IPS-NIHi11 (cell line): ENCODE data around the gene HIF1AN.

Experiments
- DNase-seq: peaks from one replicate; pipeline ENCODE4 v3.0.0; 2012; ENCODE audit warnings: mixed read lengths, low spot score

The HIF1AN gene

DNA sequence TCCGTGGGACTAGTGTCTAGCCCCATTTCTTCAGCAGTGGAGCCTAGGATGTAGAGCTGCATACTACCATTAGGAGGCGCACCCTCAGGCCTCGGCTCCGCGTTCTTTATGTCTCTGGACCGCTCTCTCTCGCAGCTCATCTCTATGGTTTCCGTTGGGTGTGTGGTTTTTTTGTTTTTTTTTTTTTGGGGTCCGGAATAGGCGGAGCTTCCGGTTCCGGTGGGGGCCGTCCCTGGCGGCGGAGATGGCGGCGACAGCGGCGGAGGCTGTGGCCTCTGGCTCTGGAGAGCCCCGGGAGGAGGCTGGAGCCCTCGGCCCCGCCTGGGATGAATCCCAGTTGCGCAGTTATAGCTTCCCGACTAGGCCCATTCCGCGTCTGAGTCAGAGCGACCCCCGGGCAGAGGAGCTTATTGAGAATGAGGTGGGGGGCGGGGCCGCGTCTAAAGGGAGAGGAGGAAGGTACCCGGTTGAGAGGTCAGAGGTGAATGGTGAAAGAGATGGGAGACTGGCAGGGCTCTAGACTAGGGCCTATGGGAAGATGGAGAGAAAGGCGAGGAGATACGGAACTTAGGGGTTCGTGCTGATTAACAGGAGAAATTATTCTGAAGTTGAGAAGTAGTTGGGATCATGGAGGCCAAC lies at the start of gene HIF1AN:
Gene HIF1AN (plus strand): TSS at position 229 of the 639 bp plus-strand sequence. CDS start 16 bp downstream, at position 245.
- DNase-seq, result peak; percentile 97

- no peak for DNase-seq
These were observed 48.2 kb upstream of the HIF1AN start for GRCh38 chr10:100487529-100487928.

GRCh38 chr10:100489396-100489795 lies 46.3 kb upstream of the HIF1AN start:
- no peak for DNase-seq

DNA sequence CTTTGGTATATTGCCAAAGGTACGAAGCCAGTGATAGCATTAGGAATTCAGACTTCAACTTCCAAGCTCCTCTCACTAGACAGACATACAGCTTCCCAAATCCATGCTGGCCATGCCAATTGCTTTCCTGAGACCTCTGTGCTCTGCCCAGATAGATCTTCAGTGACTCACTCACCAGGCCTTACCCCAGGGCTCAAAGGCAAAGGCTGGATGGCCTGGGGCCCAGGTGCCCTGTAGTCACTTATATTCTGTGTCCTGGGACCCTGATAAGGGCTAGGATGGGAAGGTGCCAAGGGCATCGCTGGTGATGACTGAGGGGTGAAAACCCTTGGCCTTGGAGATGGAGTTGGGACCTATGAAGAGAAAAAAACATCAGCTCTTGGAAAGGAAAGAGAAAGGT lies 45.2 kb upstream of the HIF1AN start:
- DNase-seq, result no peak

DNA sequence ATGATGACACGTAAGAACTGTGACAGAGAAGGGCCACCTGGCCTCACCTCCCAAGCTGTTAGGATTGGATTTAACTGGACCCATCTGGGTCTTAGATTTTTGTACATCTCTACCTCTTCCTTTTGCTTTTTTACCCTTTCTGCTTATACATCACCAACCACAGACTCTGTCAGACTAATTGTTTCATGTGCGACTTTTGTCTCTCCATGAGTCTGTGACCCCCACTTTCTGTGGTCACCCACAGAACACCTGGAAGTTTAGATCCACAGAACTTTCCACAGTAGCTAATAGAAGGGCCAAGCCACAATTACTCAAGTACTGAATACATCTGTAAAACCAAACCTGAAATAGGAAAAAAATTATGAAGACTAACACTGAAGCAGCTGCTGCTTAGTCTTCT lies 39.2 kb upstream of the HIF1AN start:
- DNase-seq, result no peak

- DNase-seq, result no peak
These were observed 37.7 kb upstream of the HIF1AN start for GRCh38 chr10:100498059-100498458.

DNA sequence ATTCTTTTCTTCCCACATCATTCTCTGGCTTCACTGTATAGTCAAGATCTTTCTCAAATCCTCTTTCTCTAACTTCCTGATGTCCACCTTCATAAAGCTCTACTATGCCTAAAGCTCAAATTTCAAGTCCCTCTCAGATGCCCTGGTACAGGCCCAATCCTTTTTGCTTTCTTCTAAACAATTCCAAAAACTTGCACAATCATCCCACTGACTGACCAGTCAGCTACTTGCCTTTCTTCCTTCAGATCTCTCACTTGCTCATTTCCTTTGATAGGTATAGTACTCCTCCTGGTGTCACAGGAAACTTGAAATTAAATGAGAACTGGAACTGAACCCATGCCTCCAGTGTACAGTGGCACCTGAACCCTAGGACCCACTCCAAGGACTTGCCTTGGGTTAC lies 34.3 kb upstream of the HIF1AN start:
- no peak for DNase-seq

GRCh38 chr10:100502926-100503494 lies 32.7 kb upstream of the HIF1AN start:
- no peak for DNase-seq

- no peak for DNase-seq
These were observed 31.6 kb upstream of the HIF1AN start for GRCh38 chr10:100504096-100504495.

- DNase-seq, result no peak
These were observed 30.6 kb upstream of the HIF1AN start for GRCh38 chr10:100505164-100505563.

DNA sequence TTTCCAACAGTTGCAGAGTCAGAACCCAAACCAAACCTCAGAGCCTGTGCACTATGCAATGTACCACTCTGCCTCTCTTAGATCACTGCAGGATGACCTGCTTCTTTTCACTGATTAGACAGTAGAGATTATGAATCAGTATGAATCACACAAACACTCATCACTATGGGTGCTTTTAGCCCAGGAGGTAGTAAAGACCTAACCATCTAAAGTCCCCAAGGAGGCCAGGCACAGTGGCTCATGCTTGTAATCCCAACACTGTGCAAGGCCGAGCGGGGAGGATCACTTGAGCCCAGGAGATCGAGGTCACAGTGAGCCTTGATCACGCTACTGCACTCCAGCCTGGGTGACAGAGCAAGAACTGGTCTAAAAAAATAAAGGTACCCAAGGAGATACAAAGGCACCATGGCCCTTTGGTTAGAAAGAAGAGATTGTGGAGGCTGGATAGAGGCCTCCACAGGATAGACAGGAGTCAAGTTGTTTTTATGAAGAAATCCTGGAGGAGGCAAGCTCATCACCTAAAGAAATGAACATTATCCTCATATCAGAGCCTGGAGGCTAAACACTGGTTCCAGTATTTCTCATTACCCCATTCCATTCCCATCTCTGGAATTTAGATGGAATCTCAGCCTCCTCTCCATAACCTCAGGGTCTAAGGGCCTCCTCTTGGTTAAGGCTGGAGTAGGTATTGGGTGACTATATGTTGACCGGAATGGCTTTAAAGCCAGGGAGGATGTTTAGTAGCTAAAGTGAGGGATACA lies 29.0 kb upstream of the HIF1AN start:
- DNase-seq, result no peak

- no peak for DNase-seq
These were observed 28.4 kb upstream of the HIF1AN start for GRCh38 chr10:100507357-100507732.

DNA sequence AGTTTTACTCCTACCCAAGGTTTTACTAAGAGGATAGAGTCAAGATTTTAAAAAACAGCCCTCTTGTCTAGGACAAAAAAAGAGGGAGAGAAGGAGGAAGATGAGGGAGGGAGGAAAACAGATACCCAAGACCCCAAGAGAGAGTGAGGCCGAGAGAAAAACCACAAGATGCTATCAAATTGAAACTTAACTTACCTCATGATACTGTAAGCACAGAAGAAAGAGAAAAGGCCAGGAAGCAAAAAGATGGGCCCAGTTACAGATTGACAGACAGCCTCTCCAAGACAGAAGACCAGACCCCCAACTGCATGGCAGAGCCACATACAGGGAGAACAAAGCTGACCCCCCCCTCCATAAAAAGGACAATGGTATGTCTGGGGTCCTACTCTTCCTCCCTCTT lies 27.5 kb upstream of the HIF1AN start:
- no peak for DNase-seq

- DNase-seq, result peak; percentile 76
These were observed 27.0 kb upstream of the HIF1AN start for GRCh38 chr10:100508691-100509150.

- no peak for DNase-seq
These were observed 26.4 kb upstream of the HIF1AN start for GRCh38 chr10:100509241-100509840.

DNA sequence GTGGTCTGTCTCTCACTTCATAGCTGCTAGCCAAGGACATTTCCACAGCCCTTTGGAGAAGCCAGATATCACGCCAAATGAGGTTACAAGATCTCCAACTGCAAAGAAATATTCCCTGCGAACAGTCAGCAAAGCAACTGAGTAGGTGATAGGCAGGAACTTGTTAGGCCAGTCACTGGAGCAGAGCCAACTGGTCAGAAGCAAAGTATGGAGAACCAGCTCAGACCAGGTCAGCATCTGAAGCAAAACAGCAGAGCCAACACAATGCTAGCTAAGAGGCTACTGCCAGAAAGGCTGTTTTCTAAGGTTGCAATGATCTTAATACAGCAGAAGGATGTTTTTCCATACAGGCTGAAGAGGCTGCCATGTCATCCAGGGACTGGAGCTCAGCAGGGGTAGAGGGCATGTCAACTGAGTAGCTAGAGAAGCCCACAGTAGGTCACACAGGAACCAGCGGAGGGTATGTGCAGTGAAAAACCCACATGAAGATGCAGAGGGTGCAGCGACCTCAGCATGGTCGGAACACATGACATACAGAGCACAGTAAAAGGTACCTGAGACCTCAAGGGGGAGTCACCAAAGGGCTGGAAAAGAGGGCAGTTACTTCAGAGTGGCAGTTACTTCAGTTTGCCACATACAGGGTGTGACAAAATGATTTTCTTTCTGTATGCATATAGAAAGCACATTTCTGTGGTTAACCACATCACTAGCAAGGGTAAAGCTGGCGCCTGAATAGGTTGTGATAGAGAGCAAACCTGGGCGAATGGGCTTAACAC lies 25.0 kb upstream of the HIF1AN start:
- DNase-seq, result no peak

DNA sequence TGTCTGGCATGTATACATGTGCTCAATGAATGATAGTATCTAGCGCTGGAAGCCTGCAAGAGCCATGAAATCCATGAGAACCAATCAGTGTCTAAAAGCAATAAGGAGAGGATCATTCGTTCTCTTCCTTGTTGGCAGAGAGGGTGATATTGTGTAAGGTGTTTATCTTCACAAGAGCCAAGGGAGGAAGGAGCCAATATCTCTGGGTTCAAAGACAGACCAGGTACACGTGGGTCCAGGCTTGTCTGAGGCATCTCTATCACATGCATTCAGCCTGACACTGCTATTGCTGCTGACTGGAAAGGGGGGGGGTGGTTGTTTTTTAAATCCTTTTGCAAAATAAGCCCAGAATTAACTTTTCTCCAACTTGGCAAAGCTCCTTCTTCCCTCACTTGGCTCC lies 20.1 kb upstream of the HIF1AN start:
- DNase-seq, result no peak

DNA sequence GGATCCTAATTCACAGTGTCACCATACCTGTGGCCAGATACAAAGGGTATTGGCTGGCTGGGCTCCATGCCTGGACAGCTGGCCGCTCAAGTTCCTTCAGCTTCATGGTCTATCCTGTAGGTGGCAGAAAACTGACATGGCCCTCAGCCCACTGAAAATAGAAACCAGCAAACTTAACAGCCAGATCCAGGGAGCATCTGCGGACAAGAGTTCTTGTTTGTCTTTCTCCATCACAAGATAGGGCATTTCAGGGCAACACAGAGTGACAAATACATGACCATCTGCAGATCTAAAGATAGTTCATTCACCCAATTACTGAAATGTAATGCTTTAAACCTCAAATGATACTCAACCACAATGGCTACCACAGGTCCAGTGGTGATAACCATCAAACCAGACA lies 18.9 kb upstream of the HIF1AN start:
- peak; percentile 58 for DNase-seq

DNA sequence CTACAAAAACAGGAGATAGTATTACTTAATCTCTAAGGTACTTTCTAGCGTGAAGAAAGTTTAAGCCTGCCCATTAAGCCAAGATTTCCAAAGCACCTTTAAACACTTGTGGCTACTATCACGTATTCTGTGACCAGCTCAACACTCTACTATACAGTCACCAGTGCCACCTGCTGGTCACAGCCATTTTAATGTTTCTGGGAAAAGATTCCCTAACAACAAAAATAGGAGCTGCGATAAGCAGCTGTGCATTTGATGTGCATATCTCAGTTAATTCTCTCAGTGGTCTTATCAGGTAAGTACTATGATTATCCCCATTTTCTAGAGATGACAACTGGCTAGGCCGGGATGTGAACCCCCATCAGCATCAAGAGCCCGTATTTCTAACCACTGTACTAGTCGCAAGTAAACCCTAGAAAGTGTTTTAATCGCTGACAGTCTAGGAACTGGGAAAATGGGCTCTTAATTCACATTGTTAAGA lies 16.9 kb upstream of the HIF1AN start:
- peak; percentile 64 for DNase-seq

DNA sequence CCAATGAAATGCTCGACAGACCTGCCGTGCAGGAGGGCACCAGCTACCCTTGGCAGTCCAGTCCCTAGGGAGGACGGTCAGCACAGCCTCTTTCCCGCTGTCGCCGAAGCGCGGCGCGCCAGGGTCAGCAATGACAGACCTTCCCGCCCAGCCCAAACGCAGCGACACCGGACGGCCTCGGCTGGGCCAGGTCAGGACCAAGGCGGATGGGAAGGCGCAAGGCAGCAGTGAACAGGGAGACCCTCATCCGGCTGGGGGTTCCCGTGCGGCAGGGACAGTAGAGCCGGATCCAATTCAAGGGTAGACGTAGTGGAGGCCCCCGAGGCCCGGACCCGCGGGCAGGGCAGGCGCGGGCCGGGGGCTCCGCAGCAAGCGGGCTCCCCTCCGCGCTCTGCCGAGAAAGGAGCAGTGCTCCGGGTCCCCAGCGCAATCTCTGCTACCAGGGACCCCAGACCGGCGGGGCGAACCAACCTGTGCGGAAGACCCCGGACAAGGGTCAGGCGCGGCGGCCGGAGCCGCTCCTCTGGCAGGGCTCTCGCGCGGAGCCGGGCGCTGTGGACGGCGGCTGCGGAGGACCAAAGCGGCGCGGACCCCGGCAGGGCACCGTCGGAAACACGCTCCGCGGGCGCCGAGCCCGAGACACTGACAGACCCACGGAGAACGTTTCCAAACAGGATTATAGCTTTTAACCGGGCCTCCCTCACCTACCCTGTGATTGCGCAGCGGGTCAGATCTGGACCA lies 16.3 kb upstream of the HIF1AN start, which contains the start of gene SEC31B:
Gene SEC31B (minus strand): TSS at position 551 of the 741 bp plus-strand sequence. CDS start 2,909 bp downstream, outside the sequence.
- DNase-seq, result peak; percentile 77

- DNase-seq, result no peak
These were observed 14.9 kb upstream of the HIF1AN start for GRCh38 chr10:100520811-100521210.
